K562 (cell line): Measurements from ENCODE around the gene ATP5F1D. TPM values are rescaled to one million over a fixed set of nuclear protein-coding genes. Genes with fewer than 3 reads are reported as not detected.

Source experiments
- ARID3B ChIP-seq: fragments of 250-450 bp; sonication (Bioruptor Pico); IDR thresholded peaks from 2 replicates; pipeline ENCODE4 v1.4.0; 2020; ENCODE audit warnings: borderline replicate concordance
- BRD9 ChIP-seq: fragments of 450-650 bp; IDR thresholded peaks from 2 replicates; pipeline ENCODE4 v1.6.1; 2018; ENCODE audit warnings: low read depth; ENCODE audit not compliant: partially characterized antibody
- ELF4 ChIP-seq: fragments of 450-650 bp; formaldehyde crosslinking; IDR thresholded peaks from 2 replicates; pipeline ENCODE4 v1.4.0; 2022; ENCODE audit warnings: missing genetic modification characterization
- POLR2A ChIP-seq: fragments of 450-650 bp; conservative IDR thresholded peaks from 2 replicates; pipeline ENCODE4 v1.6.1; 2016
- RNF2 ChIP-seq: sonication (generic); IDR thresholded peaks from 2 replicates; pipeline ENCODE4 v1.6.1; 2016
- STAT5A ChIP-seq: IDR thresholded peaks from 2 replicates; pipeline ENCODE4 v1.6.1; 2012; ENCODE audit warnings: low read length, inconsistent platforms, borderline replicate concordance
- TAF1 ChIP-seq: IDR thresholded peaks from 2 replicates; pipeline ENCODE4 v1.6.1; 2011; ENCODE audit warnings: mild to moderate bottlenecking, low read length, moderate library complexity; ENCODE audit not compliant: insufficient read depth, control insufficient read depth, severe bottlenecking; ENCODE audit errors: extremely low read depth
- TGIF2 ChIP-seq: sonication (generic); formaldehyde crosslinking; IDR thresholded peaks from 2 replicates; pipeline ENCODE4 v1.8.1; 2022; ENCODE audit warnings: mild to moderate bottlenecking, missing genetic modification reagents, moderate library complexity
- ZBED1 ChIP-seq: IDR thresholded peaks from 2 replicates; pipeline ENCODE4 v1.6.1; 2014
- ZC3H4 ChIP-seq: sonication (generic); formaldehyde crosslinking; IDR thresholded peaks from 2 replicates; pipeline ENCODE4 v1.9.0; 2021; ENCODE audit warnings: missing genetic modification reagents, borderline replicate concordance
- ZNF121 ChIP-seq: sonication (generic); formaldehyde crosslinking; conservative IDR thresholded peaks from 2 replicates; pipeline ENCODE4 v1.8.0; 2022; ENCODE audit warnings: missing genetic modification reagents
- ZNF146 ChIP-seq: IDR thresholded peaks from one replicate; pipeline ENCODE4 v1.6.1; 2018; ENCODE audit warnings: missing compliant biosample characterization; ENCODE audit not compliant: unreplicated experiment
- ZNF318 ChIP-seq, 2 experiments: fragments of 450-650 bp; IDR thresholded peaks; 2 replicates each; pipeline ENCODE4 v1.6.1; 2016; ENCODE audit warnings: mild to moderate bottlenecking in 2 of 2, borderline replicate concordance in 1 of 2, low read depth in 1 of 2, moderate library complexity in 1 of 2
- ZNF398 ChIP-seq: fragments of 250-450 bp; sonication (Bioruptor Pico); IDR thresholded peaks from 2 replicates; pipeline ENCODE4 v1.8.0; 2021; ENCODE audit warnings: moderate library complexity, mild to moderate bottlenecking, inconsistent platforms
- ZNF431 ChIP-seq: sonication (generic); formaldehyde crosslinking; IDR thresholded peaks from 2 replicates; pipeline ENCODE4 v1.8.0; 2022; ENCODE audit warnings: mild to moderate bottlenecking, missing genetic modification reagents
- ZNF644 ChIP-seq: fragments of 200-800 bp; sonication (Bioruptor generic); IDR thresholded peaks from 2 replicates; pipeline ENCODE4 v1.6.1; 2016; ENCODE audit warnings: low read depth, missing genetic modification characterization, missing compliant biosample characterization
- ZNF668 ChIP-seq: fragments of 250-450 bp; sonication (Bioruptor Pico); IDR thresholded peaks from 2 replicates; pipeline ENCODE4 v1.8.0; 2022; ENCODE audit warnings: mild to moderate bottlenecking, inconsistent platforms
- ZNF764 ChIP-seq: fragments of 250-450 bp; sonication (Bioruptor Pico); IDR thresholded peaks from 2 replicates; pipeline ENCODE4 v1.4.0; 2020; ENCODE audit warnings: low read depth, mild to moderate bottlenecking, moderate library complexity
- polyA plus RNA-seq, 8 experiments: library from polyadenylated mRNA; depleted of rRNA in 4 of 8; stranded (reverse) in 5 of 8; unstranded in 3 of 8; fragments of >200 nt; fragmentation: Nextera tagmentation in 2 of 8; fragmentation: Illumina TruSeq in 1 of 8; extraction: Ambion mirVana in 2 of 8; extraction: Trizol in 1 of 8; gene quantifications; 2 replicates each; pipeline versions ENCODE4 v1.2.1 to v1.2.3, GENCODE V29; 2011 to 2014; ENCODE audit warnings: inconsistent platforms in 1 of 8, missing spikeins in 1 of 8
- total RNA-seq, 7 experiments: library from RNA; depleted of rRNA in 6 of 7; stranded (reverse); fragments of >200 nt in 6 of 7; fragmentation: Illumina TruSeq in 2 of 7; extraction: Trizol in 2 of 7; gene quantifications; 2 replicates each; pipeline versions ENCODE4 v1.2.1 to v1.2.3, GENCODE V29; 2011 to 2021; ENCODE audit warnings: low replicate concordance in 1 of 7

ATP5F1D gene
- total and polyA plus RNA-seq, 9 of the 15 experiments (the other 6 are each of a cell fraction or from before 2014, with no cell fraction given): 3.9 to 409 (median 36.8) TPM

GRCh38 chr19:1248139-1248785 lies 6.7 kb downstream of the ATP5F1D start, which contains the start of gene MIDN (continued):
- TF ChIP-seq ZNF318 (IDR thresholded peaks at IDR 0.05; ENCODE audit: borderline replicate concordance in 1 of 2, low read depth in 1 of 2) (no peak), ZBED1 (no peak), ZNF644 (tag) (no peak), TAF1 (peak; percentile 85), TGIF2 (CRISPR knock-in tag) (no peak), ZNF431 (CRISPR knock-in tag) (no peak), ZNF764 (CRISPR knock-in tag) (no peak), BRD9 (peak; percentile 16), ZC3H4 (CRISPR knock-in tag) (no peak), ZNF121 (CRISPR knock-in tag) (no peak), ZNF398 (CRISPR knock-in tag) (no peak), ARID3B (CRISPR knock-in tag) (peak; percentile 74; the same call in 1 of the 2 replicates), STAT5A (no peak), RNF2 (peak; percentile 45; the same call in 1 of the 2 replicates), ZNF146 (CRISPR knock-in tag) (no peak), ZNF668 (CRISPR knock-in tag) (no peak), POLR2A (peak; percentile 97), ELF4 (CRISPR knock-in tag) (0 out of 2 replicates have a peak, but pooled peaks have one; percentile 48)
